Stimulated activated CD4-positive, alpha-beta T cell treated with anti-CD3 and anti-CD28 coated beads, TNF-alpha, amount 100 ng/mL, for 24 hours (primary cell): ENCODE data around the gene LIN9.
"Not testable (repeated sequence)": the region's sequence is repeated elsewhere in the genome, so short reads cannot be mapped to it uniquely, and the experiment has no call there.

Source experiments
- DNase-seq, 3 experiments: peaks; one replicate each; pipeline ENCODE4 v3.0.0-alpha.2; 2020; ENCODE audit warnings: low read depth in 3 of 3

The LIN9 gene

GRCh38 chr1:226308723-226309397 is at the start of gene LIN9:
LIN9 (minus strand) TSS chr1:226309164; CDS start chr1:226309139, 25 bp downstream.
- DNase-seq: peak; percentile 81 to 93 (median 90)

GRCh38 chr1:226357416-226357815 is 48.5 kb upstream of the LIN9 start:
- DNase-seq: no peak

- no peak for DNase-seq
Observed at GRCh38 chr1:226355669-226356551, 46.9 kb upstream of the LIN9 start.

- DNase-seq: no peak
Observed at GRCh38 chr1:226355016-226355415, 46.1 kb upstream of the LIN9 start.

GRCh38 chr1:226353698-226354525 is 44.9 kb upstream of the LIN9 start:
- DNase-seq: no peak

GRCh38 chr1:226351709-226352108 is 42.7 kb upstream of the LIN9 start:
- no peak for DNase-seq

GRCh38 chr1:226350519-226350865 is 41.5 kb upstream of the LIN9 start:
- no peak for DNase-seq

GRCh38 chr1:226349801-226350518 is 41.0 kb upstream of the LIN9 start:
- no peak for DNase-seq

GRCh38 chr1:226349081-226349480 is 40.1 kb upstream of the LIN9 start:
- DNase-seq: no peak

GRCh38 chr1:226344441-226345259 is 35.7 kb upstream of the LIN9 start:
- no peak for DNase-seq

GRCh38 chr1:226342656-226343055 is 33.7 kb upstream of the LIN9 start:
- DNase-seq: no peak

GRCh38 chr1:226340111-226340510 is 31.1 kb upstream of the LIN9 start:
- not testable (repeated sequence) for DNase-seq

GRCh38 chr1:226337276-226337875 is 28.4 kb upstream of the LIN9 start:
- DNase-seq: no peak

GRCh38 chr1:226335661-226336060 is 26.7 kb upstream of the LIN9 start:
- no peak for DNase-seq

- no peak for DNase-seq
Observed at GRCh38 chr1:226332947-226333346, 24.0 kb upstream of the LIN9 start.

- DNase-seq: no peak
Observed at GRCh38 chr1:226329237-226329636, 20.3 kb upstream of the LIN9 start.

GRCh38 chr1:226327761-226328162 is 18.8 kb upstream of the LIN9 start:
- DNase-seq: no peak

GRCh38 chr1:226325178-226325577 is 16.2 kb upstream of the LIN9 start:
- DNase-seq: no peak

GRCh38 chr1:226324479-226324878 is 15.5 kb upstream of the LIN9 start:
- no peak for DNase-seq

- DNase-seq: no peak
Observed at GRCh38 chr1:226322986-226323385, 14.0 kb upstream of the LIN9 start.
